IPS-18a (cell line): ENCODE data around the gene TBC1D22A.
"Not testable (repeated sequence)": the region's sequence is repeated elsewhere in the genome, so short reads cannot be mapped to it uniquely, and the experiment has no call there.

Source experiments
- H3K27ac ChIP-seq: one replicate; pipeline ENCODE4 v1.5.1; 2013; ENCODE audit warnings: low read length
- H3K27me3 ChIP-seq: one replicate; pipeline ENCODE4 v1.6.1; 2013; ENCODE audit warnings: mild to moderate bottlenecking, low read length; ENCODE audit not compliant: control insufficient read depth, insufficient read depth
- H3K36me3 ChIP-seq: one replicate; pipeline ENCODE4 v1.6.1; 2013; ENCODE audit warnings: low read depth, low read length; ENCODE audit not compliant: control insufficient read depth
- H3K4me1 ChIP-seq: one replicate; pipeline ENCODE4 v1.6.1; 2013; ENCODE audit warnings: low read depth, low read length; ENCODE audit not compliant: control insufficient read depth
- H3K4me3 ChIP-seq: one replicate; pipeline ENCODE4 v1.5.1; 2013; ENCODE audit warnings: low read length
- H3K9ac ChIP-seq: one replicate; pipeline ENCODE4 v1.6.1; 2013; ENCODE audit warnings: mild to moderate bottlenecking, low read length, moderate library complexity
- H3K9me3 ChIP-seq: one replicate; pipeline ENCODE4 v1.6.1; 2013; ENCODE audit warnings: low read depth, low read length; ENCODE audit not compliant: control insufficient read depth

Gene TBC1D22A

DNA sequence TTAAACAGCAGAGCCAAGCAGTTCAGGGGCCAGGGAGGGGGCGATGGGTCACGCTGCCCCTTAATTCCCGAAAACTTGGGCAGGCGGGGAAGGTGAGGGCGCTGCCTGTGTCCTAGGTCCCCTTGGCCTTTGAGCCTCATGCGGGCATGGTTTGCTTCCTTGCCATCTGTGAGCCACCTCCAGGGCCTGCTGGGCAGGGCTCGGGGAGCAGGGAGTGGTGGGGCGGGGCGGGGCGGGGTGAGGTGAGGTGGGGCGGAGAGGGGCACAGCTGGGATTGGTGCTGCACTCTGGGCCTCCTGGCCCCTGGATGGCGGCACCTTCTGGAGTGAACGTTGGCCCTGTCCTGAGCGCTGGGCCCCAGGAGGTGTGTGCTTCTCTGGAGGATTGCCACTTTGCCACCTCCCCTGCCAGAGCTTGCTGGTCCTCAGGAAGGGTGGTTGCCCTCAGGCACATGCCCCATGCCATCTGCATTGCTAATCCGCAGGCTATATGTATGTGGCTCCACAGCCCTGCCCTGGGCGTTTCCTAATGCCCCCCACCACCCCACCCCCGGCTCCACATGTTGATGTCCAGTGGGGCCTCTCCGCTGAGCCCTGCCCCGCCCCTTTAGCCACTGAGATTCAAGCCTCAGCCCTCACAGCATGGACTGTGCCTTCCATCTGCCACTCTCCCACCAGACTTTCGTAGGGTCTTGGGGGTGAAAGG is 352.5 kb downstream of the TBC1D22A start:
- no peak overlapping the region for H3K4me3 ChIP-seq
- H3K4me1 ChIP-seq: no peaks in the 10 kb centered on the region
- no peaks in the 10 kb centered on the region for H3K27me3 ChIP-seq
- H3K27ac ChIP-seq: no peak overlapping the region
- H3K36me3 ChIP-seq: no peaks in the 10 kb centered on the region
- H3K9ac ChIP-seq: no peak overlapping the region
- no peaks in the 10 kb centered on the region for H3K9me3 ChIP-seq

- no peaks in the 10 kb centered on the region for H3K27me3 ChIP-seq
- no peaks in the 10 kb centered on the region for H3K4me1 ChIP-seq
- H3K9me3 ChIP-seq: no peaks in the 10 kb centered on the region
- H3K9ac ChIP-seq: no peak overlapping the region
- H3K36me3 ChIP-seq: no peaks in the 10 kb centered on the region
- H3K4me3 ChIP-seq: no peak overlapping the region
- H3K27ac ChIP-seq: no peak overlapping the region
Measured at GRCh38 chr22:47115518-47115890, 353.1 kb downstream of the TBC1D22A start.

- Histone ChIP-seq H3K27ac (no peak overlapping the region), H3K9me3 (no peaks in the 10 kb centered on the region), H3K27me3 (no peaks in the 10 kb centered on the region), H3K4me3 (no peak overlapping the region), H3K36me3 (no peaks in the 10 kb centered on the region), H3K4me1 (no peaks in the 10 kb centered on the region), H3K9ac (no peak overlapping the region)
Measured at GRCh38 chr22:47115921-47116320, 353.5 kb downstream of the TBC1D22A start.

DNA sequence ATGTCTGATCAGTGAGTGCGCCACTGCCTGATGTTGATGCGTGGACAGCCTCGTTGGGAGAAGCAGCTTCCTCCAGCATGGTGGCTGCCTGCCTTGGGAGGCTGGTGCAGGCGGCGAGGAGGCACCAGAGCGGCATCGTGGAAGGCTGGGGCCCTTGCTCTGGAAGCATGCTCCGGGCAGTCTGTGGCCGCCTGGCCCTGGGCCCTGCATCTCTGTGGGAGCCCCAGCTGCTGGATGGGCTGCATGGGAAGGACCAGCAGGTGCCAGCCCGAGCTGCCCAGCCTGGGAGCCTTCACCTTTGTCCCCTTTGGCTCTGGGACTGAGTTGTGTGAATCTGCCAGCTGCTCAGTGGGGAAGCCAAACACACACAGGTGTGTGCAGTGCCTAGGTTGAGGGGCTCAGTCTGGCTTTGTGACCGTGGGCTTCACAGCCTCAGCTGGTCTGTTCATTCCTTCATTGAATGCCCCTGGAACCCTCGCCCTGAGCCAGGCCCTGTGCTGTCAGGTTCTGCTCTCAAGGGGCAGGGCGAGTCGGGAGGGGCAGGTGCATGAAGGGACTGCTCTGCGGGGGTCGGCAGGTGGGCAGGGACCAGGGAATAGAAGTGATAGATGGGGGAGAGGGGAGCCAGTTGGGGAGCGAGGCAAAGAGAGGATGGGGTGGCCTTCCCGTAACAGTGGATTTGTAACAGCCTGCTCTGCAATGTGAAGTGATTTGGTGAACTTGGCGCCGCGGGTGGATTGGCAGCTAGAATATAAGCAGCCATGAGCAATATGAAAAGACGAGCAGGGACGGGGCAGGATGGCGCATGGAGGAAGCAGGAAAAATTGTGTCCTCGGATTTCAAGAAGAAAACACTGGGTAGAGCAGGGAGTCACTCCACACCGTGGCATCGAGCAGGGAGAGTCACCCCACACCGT is 354.2 kb downstream of the TBC1D22A start:
- Histone ChIP-seq H3K27ac (no peak overlapping the region), H3K36me3 (no peaks in the 10 kb centered on the region)

DNA sequence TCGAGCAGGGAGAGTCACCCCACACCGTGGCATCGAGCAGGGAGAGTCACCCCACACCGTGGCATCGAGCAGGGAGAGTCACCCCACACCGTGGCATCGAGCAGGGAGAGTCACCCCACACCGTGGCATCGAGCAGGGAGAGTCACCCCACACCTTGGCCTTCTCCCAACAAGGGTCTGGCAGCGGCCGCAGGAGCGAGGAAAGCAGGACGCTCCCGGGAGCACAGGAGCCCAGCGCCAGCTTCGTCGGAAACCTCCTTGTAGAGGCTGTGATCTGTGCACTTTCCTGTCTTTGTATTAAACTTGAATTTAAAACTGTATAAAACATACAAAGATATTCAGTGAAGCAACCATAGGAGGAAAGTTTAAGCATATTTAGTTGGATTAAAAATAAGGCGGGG is 355.0 kb downstream of the TBC1D22A start:
- H3K27ac ChIP-seq, H3K4me3 ChIP-seq, H3K4me1 ChIP-seq, H3K9ac ChIP-seq, H3K9me3 ChIP-seq, H3K27me3 ChIP-seq, H3K36me3 ChIP-seq: not testable (repeated sequence)

More for the DNA sequence above, 354.2 kb downstream of the TBC1D22A start:
- Histone ChIP-seq H3K27me3 (no peaks in the 10 kb centered on the region), H3K4me3 (no peak overlapping the region), H3K9me3 (no peaks in the 10 kb centered on the region), H3K9ac (no peak overlapping the region), H3K4me1 (no peaks in the 10 kb centered on the region)

- no peaks in the 10 kb centered on the region for H3K9me3 ChIP-seq
- no peak overlapping the region for H3K27ac ChIP-seq
- peaks cover 6% of the 10 kb centered on the region for H3K4me1 ChIP-seq
- H3K9ac ChIP-seq: no peak overlapping the region
- H3K4me3 ChIP-seq: no peak overlapping the region
- H3K36me3 ChIP-seq: no peaks in the 10 kb centered on the region
- H3K27me3 ChIP-seq: no peaks in the 10 kb centered on the region
Measured at GRCh38 chr22:47119181-47119580, 356.7 kb downstream of the TBC1D22A start.

- Histone ChIP-seq H3K4me3 (no peak overlapping the region), H3K9me3 (no peaks in the 10 kb centered on the region), H3K27ac (no peak overlapping the region), H3K27me3 (no peaks in the 10 kb centered on the region), H3K9ac (no peak overlapping the region), H3K4me1 (peaks cover 6% of the 10 kb centered on the region), H3K36me3 (no peaks in the 10 kb centered on the region)
Measured at GRCh38 chr22:47120399-47120798, 357.9 kb downstream of the TBC1D22A start.

DNA sequence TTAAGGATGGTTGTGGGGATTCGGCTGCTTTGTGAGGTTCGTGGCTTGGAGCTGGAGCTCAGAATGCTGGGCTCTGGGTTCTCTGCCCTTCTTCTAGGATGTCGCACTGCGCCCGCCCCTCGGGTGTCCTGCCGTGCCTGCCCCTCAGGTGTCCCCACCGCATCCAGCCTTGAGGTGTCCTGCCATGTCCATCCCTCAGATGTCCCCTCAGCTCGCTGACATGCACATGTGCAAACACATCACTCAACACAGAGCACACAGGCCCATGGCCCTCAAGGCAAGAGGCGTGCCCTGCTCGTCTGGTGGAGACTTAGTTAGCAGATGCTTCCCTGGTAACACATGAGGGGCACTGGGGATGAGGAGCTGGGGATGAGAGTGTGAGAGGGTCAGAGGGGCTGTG is 359.3 kb downstream of the TBC1D22A start:
- no peaks in the 10 kb centered on the region for H3K27me3 ChIP-seq
- no peaks in the 10 kb centered on the region for H3K9me3 ChIP-seq
- no peak overlapping the region for H3K27ac ChIP-seq
- no peak overlapping the region for H3K4me3 ChIP-seq
- peaks cover 6% of the 10 kb centered on the region for H3K4me1 ChIP-seq
- H3K36me3 ChIP-seq: no peaks in the 10 kb centered on the region
- H3K9ac ChIP-seq: no peak overlapping the region

DNA sequence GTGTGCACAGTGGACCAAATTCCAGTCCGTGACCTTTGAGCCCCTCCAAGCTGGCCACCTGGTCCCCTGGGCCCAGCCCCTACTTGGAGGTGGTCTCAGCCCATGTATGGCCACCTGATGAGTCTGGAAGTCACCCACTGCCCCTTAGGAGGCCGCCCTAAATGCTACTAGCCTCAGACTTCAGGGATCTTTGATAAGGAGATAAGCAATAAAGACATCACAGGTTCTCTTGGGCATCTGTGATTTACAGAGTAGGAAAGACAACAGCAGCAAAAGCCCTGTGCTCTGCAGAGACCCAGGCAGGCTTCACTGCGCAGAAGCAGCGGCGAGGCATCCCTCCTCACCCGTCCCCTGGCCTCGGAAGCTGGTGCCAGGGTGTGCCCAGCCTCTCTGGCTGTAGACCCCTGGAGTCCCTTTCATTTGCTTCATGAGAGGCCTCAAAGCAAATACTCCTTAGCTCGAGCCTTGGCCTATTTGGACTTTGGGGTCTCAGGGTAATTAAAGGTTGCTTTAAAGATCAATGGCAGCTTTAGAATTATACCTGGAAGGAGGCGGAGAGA is 360.1 kb downstream of the TBC1D22A start:
- no peak overlapping the region for H3K4me3 ChIP-seq
- H3K9ac ChIP-seq: no peak overlapping the region
- no peaks in the 10 kb centered on the region for H3K36me3 ChIP-seq
- H3K27ac ChIP-seq: no peak overlapping the region
- no peaks in the 10 kb centered on the region for H3K9me3 ChIP-seq
- no peaks in the 10 kb centered on the region for H3K27me3 ChIP-seq
- peaks cover 6% of the 10 kb centered on the region for H3K4me1 ChIP-seq

DNA sequence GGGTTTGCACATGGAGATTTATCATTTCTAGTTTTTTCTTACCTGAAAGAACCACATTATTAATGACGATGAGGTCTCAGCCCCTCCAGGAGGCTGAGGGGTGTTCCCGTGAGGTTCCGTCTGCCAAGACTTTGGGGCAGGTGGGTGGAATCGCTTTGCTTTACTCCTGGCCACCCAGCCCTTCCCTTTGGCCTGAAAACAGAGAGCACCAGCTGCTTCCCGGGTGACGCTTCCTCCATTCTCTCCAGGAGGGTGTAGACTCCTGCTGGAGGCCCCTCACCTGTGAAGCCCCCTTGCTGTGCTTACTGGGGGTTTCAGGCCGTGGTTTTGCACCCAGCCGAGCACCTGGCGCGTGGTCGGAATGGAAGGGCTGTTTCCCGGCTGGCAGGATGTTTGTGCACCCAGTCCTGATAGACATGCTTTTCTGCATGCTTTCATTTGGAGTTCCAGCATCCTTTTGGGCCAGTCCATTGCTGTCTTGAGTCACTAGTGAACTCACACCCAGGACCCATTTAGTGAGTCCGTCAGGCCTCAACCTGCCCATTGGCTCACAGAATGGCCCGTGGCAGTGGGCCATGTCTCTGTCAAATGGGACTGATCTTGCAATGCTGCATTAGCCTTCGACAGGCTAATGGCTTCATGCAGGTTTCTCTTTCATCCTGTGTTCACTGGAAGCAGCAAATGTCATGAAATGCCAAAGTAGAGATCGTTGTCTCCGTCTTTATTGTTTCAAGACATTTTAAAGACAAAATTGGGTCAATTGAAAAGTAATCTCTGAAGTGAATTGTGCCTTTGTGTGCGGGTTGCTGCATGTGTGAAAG is 360.8 kb downstream of the TBC1D22A start:
- H3K4me1 ChIP-seq: peaks cover 6% of the 10 kb centered on the region
- H3K36me3 ChIP-seq: no peaks in the 10 kb centered on the region
- H3K4me3 ChIP-seq: no peak overlapping the region
- H3K9ac ChIP-seq: no peak overlapping the region
- H3K9me3 ChIP-seq: no peaks in the 10 kb centered on the region
- no peaks in the 10 kb centered on the region for H3K27me3 ChIP-seq
- H3K27ac ChIP-seq: no peak overlapping the region

DNA sequence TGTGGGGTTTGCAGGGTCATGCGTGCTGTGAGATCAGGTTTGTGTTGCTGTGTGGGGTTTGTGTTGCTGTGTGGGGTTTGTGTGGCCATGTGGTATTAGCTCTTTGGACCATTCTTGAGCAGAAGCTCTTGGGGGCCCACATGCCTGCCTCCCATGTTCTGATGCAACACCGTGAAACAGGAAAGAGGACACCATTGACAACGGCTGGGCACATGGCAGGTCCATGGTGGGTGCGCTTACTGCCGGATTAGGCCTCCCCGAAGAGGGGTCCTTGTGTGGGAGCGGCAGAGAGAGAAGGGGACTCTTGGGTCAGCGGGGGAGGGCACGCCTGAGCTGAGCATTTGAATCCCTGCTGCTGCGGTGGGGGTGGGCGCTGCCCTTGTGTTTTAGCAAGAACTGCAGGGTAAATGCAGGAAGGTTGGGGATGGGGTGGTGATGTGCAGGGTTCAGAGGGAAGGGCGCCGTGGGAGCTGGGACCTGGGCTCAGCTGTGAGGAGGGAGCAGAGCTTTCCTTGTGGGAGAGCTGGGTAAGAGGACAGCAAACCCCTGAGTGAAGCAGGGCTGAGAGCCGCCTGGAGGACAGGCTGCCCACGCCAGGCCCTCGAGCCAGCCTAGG is 361.5 kb downstream of the TBC1D22A start:
- no peaks in the 10 kb centered on the region for H3K36me3 ChIP-seq
- no peaks in the 10 kb centered on the region for H3K27me3 ChIP-seq
- H3K27ac ChIP-seq: no peak overlapping the region
- H3K4me1 ChIP-seq: peaks cover 6% of the 10 kb centered on the region
- no peaks in the 10 kb centered on the region for H3K9me3 ChIP-seq
- H3K9ac ChIP-seq: no peak overlapping the region
- H3K4me3 ChIP-seq: no peak overlapping the region
